CD4-positive, CD25-positive, alpha-beta regulatory T cell (primary cell): ENCODE measurements around the gene ETDB. TPM values are rescaled to one million over a fixed set of nuclear protein-coding genes. Genes with fewer than 3 reads are reported as not detected.
"Not testable (repeated sequence)": the region's sequence is repeated elsewhere in the genome, so short reads cannot be mapped to it uniquely, and the experiment has no call there.

Experiments used
- ATAC-seq, 2 donors: fragments of 150-1000 bp; cut with Tn5 transposase; one replicate each; pipeline ENCODE4 v1.10.0; 2021; ENCODE audit warnings: low read depth in 2 of 2, moderate number of reproducible peaks in 2 of 2, moderate library complexity in 1 of 2
- DNase-seq, 3 donors: peaks; one replicate each; pipeline versions ENCODE4 v3.0.0 to v3.0.0-alpha.2; 2012 to 2022; ENCODE audit warnings: mixed read lengths in 1 of 3
- H3K27ac ChIP-seq: one replicate; pipeline ENCODE4 v1.7.0; 2013; ENCODE audit warnings: mild to moderate bottlenecking, low read length; ENCODE audit not compliant: insufficient read depth, poor library complexity, severe bottlenecking
- H3K27me3 ChIP-seq: one replicate; pipeline ENCODE4 v1.7.0; 2013; ENCODE audit warnings: low read length; ENCODE audit not compliant: control insufficient read depth, insufficient read depth
- H3K36me3 ChIP-seq: one replicate; pipeline ENCODE4 v1.7.0; 2013; ENCODE audit warnings: mild to moderate bottlenecking, low read length, moderate library complexity; ENCODE audit not compliant: control insufficient read depth, insufficient read depth
- H3K4me1 ChIP-seq: 2 replicates; pipeline ENCODE4 v1.7.0; 2013; ENCODE audit warnings: mild to moderate bottlenecking, low read length; ENCODE audit not compliant: insufficient read depth, control insufficient read depth, poor library complexity, severe bottlenecking
- H3K4me3 ChIP-seq: one replicate; pipeline ENCODE4 v1.7.0; 2013; ENCODE audit warnings: low read depth, mild to moderate bottlenecking, low read length, moderate library complexity
- H3K9me3 ChIP-seq, 2 experiments: 1 replicate in 1 of 2; 2 replicates in 1 of 2; pipeline ENCODE4 v1.7.0; 2013; ENCODE audit warnings: low read length in 2 of 2, mild to moderate bottlenecking in 1 of 2, moderate library complexity in 1 of 2; ENCODE audit not compliant: control insufficient read depth in 2 of 2
- H3K27ac Mint-ChIP-seq, 3 donors: one replicate each; pipeline ENCODE4 v1.8.0; 2020 to 2022; ENCODE audit warnings: mild to moderate bottlenecking in 3 of 3, mixed read lengths in 3 of 3, moderate library complexity in 2 of 3
- H3K27me3 Mint-ChIP-seq: one replicate; pipeline ENCODE4 v1.8.0; 2022; ENCODE audit warnings: mild to moderate bottlenecking, mixed read lengths
- H3K36me3 Mint-ChIP-seq: one replicate; pipeline ENCODE4 v1.8.0; 2020; ENCODE audit warnings: mixed read lengths
- H3K4me1 Mint-ChIP-seq, 4 donors: one replicate each; pipeline ENCODE4 v1.8.0; 2020 to 2022; ENCODE audit warnings: mixed read lengths in 4 of 4, mild to moderate bottlenecking in 1 of 4
- H3K4me3 Mint-ChIP-seq, 4 donors: one replicate each; pipeline ENCODE4 v1.8.0; 2020 to 2022; ENCODE audit warnings: mild to moderate bottlenecking in 4 of 4, mixed read lengths in 4 of 4, moderate library complexity in 3 of 4
- H3K9me3 Mint-ChIP-seq, 7 donors: one replicate each; pipeline ENCODE4 v1.8.0; 2020 to 2022; ENCODE audit warnings: mixed read lengths in 7 of 7, mild to moderate bottlenecking in 3 of 7, moderate library complexity in 2 of 7
- polyA plus RNA-seq, 4 donors: library from polyadenylated mRNA; unstranded; fragments of 300-500 nt; fragmentation: Illumina TruSeq; gene quantifications; one replicate each; pipeline ENCODE4 v1.2.3, GENCODE V29; 2021
- total RNA-seq: library from RNA; stranded (reverse); gene quantifications from one replicate; pipeline ENCODE4 v1.2.3, GENCODE V29; 2022

The ETDB gene
- total and polyA plus RNA-seq, 5 donors from 2014 or later = not detected

GRCh38 chrX:135112096-135112729, 8.1 kb downstream of the ETDB start:
- Histone ChIP-seq H3K27ac (no peak overlapping the region), H3K4me1 (no peaks in the 10 kb centered on the region), H3K27me3 (peaks cover 17% of the 10 kb centered on the region), H3K9me3 (no peaks in the 10 kb centered on the region), H3K4me3 (no peak overlapping the region), H3K36me3 (no peaks in the 10 kb centered on the region)
- no peak overlapping the region for H3K27ac Mint-ChIP-seq
- no peaks in the 10 kb centered on the region for H3K36me3 Mint-ChIP-seq
- H3K27me3 Mint-ChIP-seq = peaks cover 34% of the 10 kb centered on the region
- DNase-seq (peak in 2 of 3 donors; percentile 34 to 52), ATAC-seq (peak in 1 of 2 donors; percentile 56)
- H3K9me3 Mint-ChIP-seq = no peaks in the 10 kb centered on the region
- H3K4me1 Mint-ChIP-seq = no peaks in the 10 kb centered on the region
- H3K4me3 Mint-ChIP-seq = no peak overlapping the region

- DNase-seq = no peak
- no peak for ATAC-seq
- Histone ChIP-seq H3K9me3 (no peaks in the 10 kb centered on the region), H3K4me3 (no peak overlapping the region), H3K27ac (no peak overlapping the region), H3K4me1 (no peaks in the 10 kb centered on the region), H3K36me3 (no peaks in the 10 kb centered on the region), H3K27me3 (peaks cover 17% of the 10 kb centered on the region)
- Mint-ChIP-seq H3K4me1 (no peaks in the 10 kb centered on the region), H3K4me3 (no peak overlapping the region), H3K27me3 (peaks cover 47% of the 10 kb centered on the region), H3K36me3 (no peaks in the 10 kb centered on the region), H3K27ac (no peak overlapping the region), H3K9me3 (no peaks in the 10 kb centered on the region)
Observed at GRCh38 chrX:135109554-135109953, 10.8 kb downstream of the ETDB start.

GRCh38 chrX:135099493-135099783, 20.9 kb downstream of the ETDB start:
- peaks cover 0 to 13% (median 0%) of the 10 kb centered on the region in 4 donors for H3K4me1 Mint-ChIP-seq
- H3K4me1 ChIP-seq = peaks cover 7% of the 10 kb centered on the region
- no peaks in the 10 kb centered on the region for H3K36me3 Mint-ChIP-seq
- DNase-seq (no peak), ATAC-seq (no peak)
- peaks cover 33% of the 10 kb centered on the region for H3K27me3 Mint-ChIP-seq
- peaks cover 0 to 4% (median 0%) of the 10 kb centered on the region in 7 donors for H3K9me3 Mint-ChIP-seq
- peaks cover 4% of the 10 kb centered on the region for H3K27me3 ChIP-seq
- peak overlapping the region in 3 of 4 donors; percentile 82 to 86 (median 86) for H3K4me3 Mint-ChIP-seq
- no peaks in the 10 kb centered on the region for H3K9me3 ChIP-seq
- H3K27ac ChIP-seq = no peak overlapping the region
- peak overlapping the region in 1 of 3 donors; percentile 65 for H3K27ac Mint-ChIP-seq
- no peaks in the 10 kb centered on the region for H3K36me3 ChIP-seq
- peak overlapping the region; percentile 60 for H3K4me3 ChIP-seq

GRCh38 chrX:135097196-135097744, 23.1 kb downstream of the ETDB start:
- not testable (repeated sequence) for DNase-seq, H3K27me3 ChIP-seq, H3K36me3 ChIP-seq, H3K27ac ChIP-seq, H3K4me3 ChIP-seq, H3K36me3 Mint-ChIP-seq, ATAC-seq, H3K9me3 ChIP-seq, H3K9me3 Mint-ChIP-seq, H3K4me1 ChIP-seq, H3K27ac Mint-ChIP-seq
- Mint-ChIP-seq H3K27me3 (peaks cover 30% of the 10 kb centered on the region), H3K4me1 (peaks cover 0 to 13% (median 0%) of the 10 kb centered on the region in 4 donors), H3K4me3 (peak overlapping the region in 2 of 4 donors; percentile 38 to 46)

- Histone ChIP-seq H3K4me1 (peaks cover 7% of the 10 kb centered on the region), H3K27ac (no peak overlapping the region), H3K9me3 (no peaks in the 10 kb centered on the region), H3K36me3 (no peaks in the 10 kb centered on the region), H3K27me3 (no peaks in the 10 kb centered on the region), H3K4me3 (no peak overlapping the region)
- H3K4me1 Mint-ChIP-seq = peaks cover 0 to 13% (median 0%) of the 10 kb centered on the region in 4 donors
- peaks cover 28% of the 10 kb centered on the region for H3K27me3 Mint-ChIP-seq
- no peak overlapping the region for H3K27ac Mint-ChIP-seq
- DNase-seq = no peak
- no peaks in the 10 kb centered on the region for H3K9me3 Mint-ChIP-seq
- H3K36me3 Mint-ChIP-seq = no peaks in the 10 kb centered on the region
- no peak for ATAC-seq
- H3K4me3 Mint-ChIP-seq = no peak overlapping the region
Observed at GRCh38 chrX:135095715-135096114, 24.6 kb downstream of the ETDB start.

- Mint-ChIP-seq H3K4me1 (peaks cover 0 to 13% (median 0%) of the 10 kb centered on the region in 4 donors), H3K9me3 (no peaks in the 10 kb centered on the region), H3K4me3 (no peak overlapping the region), H3K36me3 (no peaks in the 10 kb centered on the region), H3K27me3 (peaks cover 19% of the 10 kb centered on the region), H3K27ac (peak overlapping the region in 1 of 3 donors; percentile 67)
- Histone ChIP-seq H3K27me3 (no peaks in the 10 kb centered on the region), H3K4me1 (peaks cover 7% of the 10 kb centered on the region), H3K4me3 (no peak overlapping the region), H3K36me3 (no peaks in the 10 kb centered on the region), H3K9me3 (no peaks in the 10 kb centered on the region), H3K27ac (no peak overlapping the region)
- ATAC-seq (no peak), DNase-seq (no peak)
Observed at GRCh38 chrX:135094726-135095125, 25.6 kb downstream of the ETDB start.

GRCh38 chrX:135089126-135089525, 31.2 kb downstream of the ETDB start:
- H3K4me1 ChIP-seq = no peaks in the 10 kb centered on the region
- H3K27ac Mint-ChIP-seq = no peak overlapping the region
- no peaks in the 10 kb centered on the region for H3K36me3 Mint-ChIP-seq
- peaks cover 19% of the 10 kb centered on the region for H3K27me3 Mint-ChIP-seq
- H3K4me3 Mint-ChIP-seq = no peak overlapping the region
- H3K9me3 Mint-ChIP-seq = peaks cover 0 to 2% (median 0%) of the 10 kb centered on the region in 7 donors
- no peaks in the 10 kb centered on the region for H3K27me3 ChIP-seq
- no peaks in the 10 kb centered on the region for H3K9me3 ChIP-seq
- H3K36me3 ChIP-seq = no peaks in the 10 kb centered on the region
- DNase-seq (no peak), ATAC-seq (no peak)
- no peak overlapping the region for H3K4me3 ChIP-seq
- H3K27ac ChIP-seq = no peak overlapping the region
- peaks cover 0 to 6% (median 5%) of the 10 kb centered on the region in 4 donors for H3K4me1 Mint-ChIP-seq

- Mint-ChIP-seq H3K9me3 (peaks cover 0 to 2% (median 0%) of the 10 kb centered on the region in 7 donors), H3K27ac (no peak overlapping the region), H3K4me3 (peak overlapping the region in 1 of 4 donors; percentile 65), H3K4me1 (peaks cover 0 to 6% (median 5%) of the 10 kb centered on the region in 4 donors), H3K36me3 (no peaks in the 10 kb centered on the region), H3K27me3 (peaks cover 19% of the 10 kb centered on the region)
- no peak overlapping the region for H3K27ac ChIP-seq
- DNase-seq (no peak), ATAC-seq (no peak)
- no peaks in the 10 kb centered on the region for H3K4me1 ChIP-seq
- H3K36me3 ChIP-seq = no peaks in the 10 kb centered on the region
- no peak overlapping the region for H3K4me3 ChIP-seq
- no peaks in the 10 kb centered on the region for H3K27me3 ChIP-seq
- no peaks in the 10 kb centered on the region for H3K9me3 ChIP-seq
Observed at GRCh38 chrX:135087867-135088266, 32.5 kb downstream of the ETDB start.
